Stimulated activated CD8-positive, alpha-beta memory T cell treated with anti-CD3 and anti-CD28 coated beads, Interleukin-4, amount 100 ng/mL, for 48 hours (primary cell): Measurements from ENCODE around the gene SYTL1.

Source experiments
- DNase-seq: peaks from one replicate; pipeline ENCODE4 v3.0.0-alpha.2; 2020

Gene SYTL1, protein sequence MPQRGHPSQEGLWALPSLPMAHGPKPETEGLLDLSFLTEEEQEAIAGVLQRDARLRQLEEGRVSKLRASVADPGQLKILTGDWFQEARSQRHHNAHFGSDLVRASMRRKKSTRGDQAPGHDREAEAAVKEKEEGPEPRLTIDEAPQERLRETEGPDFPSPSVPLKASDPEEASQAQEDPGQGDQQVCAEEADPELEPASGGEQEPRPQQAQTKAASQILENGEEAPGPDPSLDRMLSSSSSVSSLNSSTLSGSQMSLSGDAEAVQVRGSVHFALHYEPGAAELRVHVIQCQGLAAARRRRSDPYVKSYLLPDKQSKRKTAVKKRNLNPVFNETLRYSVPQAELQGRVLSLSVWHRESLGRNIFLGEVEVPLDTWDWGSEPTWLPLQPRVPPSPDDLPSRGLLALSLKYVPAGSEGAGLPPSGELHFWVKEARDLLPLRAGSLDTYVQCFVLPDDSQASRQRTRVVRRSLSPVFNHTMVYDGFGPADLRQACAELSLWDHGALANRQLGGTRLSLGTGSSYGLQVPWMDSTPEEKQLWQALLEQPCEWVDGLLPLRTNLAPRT

DNA sequence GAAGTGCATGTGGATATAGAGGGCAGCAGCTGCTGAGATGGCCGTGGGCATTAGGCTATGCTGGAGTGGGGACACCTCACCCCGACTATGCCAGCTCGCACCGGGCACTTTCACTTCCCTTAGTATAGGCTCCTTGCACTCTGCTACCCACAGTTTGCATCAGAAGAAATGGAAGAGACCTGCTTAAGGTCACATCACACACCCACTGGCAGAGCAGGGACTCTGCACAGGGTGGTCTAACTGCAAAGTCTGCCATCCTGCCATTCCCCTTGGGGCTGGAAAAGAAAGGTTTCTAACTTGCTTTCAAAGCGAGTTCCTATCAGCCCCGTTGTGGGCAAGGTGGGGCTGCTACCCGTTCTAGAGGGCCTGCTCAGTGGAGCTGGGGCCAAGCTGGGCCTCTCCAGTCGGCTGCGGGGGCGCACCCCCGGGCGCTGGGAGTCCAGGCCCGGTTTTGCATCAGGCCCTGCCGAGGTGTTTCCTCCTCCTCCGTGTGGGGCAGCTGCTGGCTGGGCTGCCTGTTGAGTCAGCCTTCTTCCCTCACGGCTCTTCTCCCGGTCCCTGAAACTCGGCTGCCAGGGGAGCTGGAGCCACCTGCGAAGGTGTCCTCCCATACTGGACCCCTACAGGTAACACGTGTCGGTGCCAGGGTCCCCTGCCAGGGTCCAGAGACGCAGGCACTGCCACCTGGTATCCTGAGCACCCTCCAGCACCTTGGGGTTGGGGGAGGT, at the start of gene SYTL1:
Gene SYTL1 (plus strand): TSS at position 498 of the 728 bp plus-strand sequence. CDS start 3,313 bp downstream, outside the sequence.
- DNase-seq, result peak; percentile 77

DNA sequence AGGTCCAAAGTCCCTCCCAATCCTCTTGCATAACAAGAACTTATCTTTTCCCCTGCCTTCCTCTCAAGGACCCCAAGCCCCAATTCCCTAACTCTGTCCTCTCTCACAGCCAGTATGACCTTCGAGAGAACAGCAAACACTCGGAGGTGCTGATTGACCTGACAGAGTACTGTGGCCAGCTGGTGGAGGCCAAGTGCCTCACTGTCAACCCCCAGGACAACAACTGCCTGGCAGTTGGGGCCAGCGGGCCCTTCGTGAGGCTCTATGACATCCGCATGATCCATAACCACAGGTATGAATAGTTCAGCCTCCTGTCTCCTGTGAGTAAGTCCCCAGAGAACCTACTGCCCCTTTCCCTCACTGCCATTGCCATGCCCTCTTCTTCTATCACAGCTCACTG, 49.7 kb upstream of the SYTL1 start:
- no peak for DNase-seq

DNA sequence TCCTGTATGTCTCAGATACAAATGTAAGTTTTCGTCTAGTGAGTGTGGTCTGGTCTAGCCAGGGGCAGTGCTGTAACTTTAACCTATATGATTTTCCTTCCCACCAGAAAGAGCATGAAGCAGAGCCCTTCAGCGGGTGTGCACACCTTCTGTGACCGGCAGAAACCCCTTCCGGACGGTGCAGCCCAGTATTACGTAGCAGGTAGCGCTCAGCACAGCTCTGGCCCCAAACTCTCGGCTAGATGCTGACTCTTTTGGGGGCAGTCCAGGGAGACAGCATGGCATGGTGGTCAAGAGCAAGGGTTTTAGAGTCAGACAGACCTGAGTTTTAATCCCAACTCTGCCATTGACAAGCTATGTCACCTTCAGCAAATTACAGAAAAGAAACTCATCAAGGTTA, 47.9 kb upstream of the SYTL1 start:
- no peak for DNase-seq

DNA sequence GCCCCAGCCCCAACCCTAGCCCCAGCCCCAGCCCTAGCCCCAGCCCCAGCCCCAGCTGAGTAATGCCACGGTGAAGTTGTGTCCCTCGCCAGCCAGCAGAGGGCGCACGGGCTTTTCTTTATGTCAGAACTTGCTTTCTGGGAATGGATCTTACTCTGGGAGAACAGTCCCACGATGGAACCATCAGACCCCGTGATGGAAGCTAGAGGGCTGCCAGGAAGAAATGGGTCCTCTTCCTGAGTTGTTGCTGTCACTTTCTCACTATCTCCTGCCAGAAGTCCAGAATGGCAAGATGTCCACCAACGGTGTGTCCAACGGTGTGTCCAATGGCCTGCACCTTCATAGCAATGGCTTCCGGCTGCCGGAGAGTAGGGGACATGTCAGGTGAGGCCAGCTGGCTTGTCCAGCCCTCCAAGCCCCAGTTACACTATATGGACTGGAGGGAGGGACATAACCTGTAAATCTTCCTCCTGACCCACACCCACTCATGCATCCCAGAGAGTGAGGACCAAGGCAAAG, 45.0 kb upstream of the SYTL1 start:
- peak; percentile 86 for DNase-seq

DNA sequence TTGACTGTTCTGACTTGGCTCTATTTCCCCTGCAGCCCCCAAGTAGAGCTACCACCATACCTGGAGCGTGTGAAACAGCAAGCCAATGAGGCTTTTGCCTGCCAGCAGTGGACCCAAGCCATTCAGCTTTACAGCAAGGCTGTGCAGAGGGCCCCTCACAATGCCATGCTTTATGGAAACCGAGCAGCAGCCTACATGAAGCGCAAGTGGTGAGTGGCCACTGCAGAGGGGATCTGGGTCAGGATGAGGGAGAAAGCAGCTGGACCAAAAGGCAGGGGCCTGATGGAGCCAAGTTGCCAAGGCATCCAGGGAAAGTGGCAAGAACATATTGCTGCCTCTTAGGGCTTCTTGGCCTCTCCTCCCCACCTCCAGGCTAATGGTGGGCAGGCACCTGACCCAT, 43.9 kb upstream of the SYTL1 start:
- DNase-seq, result no peak

DNA sequence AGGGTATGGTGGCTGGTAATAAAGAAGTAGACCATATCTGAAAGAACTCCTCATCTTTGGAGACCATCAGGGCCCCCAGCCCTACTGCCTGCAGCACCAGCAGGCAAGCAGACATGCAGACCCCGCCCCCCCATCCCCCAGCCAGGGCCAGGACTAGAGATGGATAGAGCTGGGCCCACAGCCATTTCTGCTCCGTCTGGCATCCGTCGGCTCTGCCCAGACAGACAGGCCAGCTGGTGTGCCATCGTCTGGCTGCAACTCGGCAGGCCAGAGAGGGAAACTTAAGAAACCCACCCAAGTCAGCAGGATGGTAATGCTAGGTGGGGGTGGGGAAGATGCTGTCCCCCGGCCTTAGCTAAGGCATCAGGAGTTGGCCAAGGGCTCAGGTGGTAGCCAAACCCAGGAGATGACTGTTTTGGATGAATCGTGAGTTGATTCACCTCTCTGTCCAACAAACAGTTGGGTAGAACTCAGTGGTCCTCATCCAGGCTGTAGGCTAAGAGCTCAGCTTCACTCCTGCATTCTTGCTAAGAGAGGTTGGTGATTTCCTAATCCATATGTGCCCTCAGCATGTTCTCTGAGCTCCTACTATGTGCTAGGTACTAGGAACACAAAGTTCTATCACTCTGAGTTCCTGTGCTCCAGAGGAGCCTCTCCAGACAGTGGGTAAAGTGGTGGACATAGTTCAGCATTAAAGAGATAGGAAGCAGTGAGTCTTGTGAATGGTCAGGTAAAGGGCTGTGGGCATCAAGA, 43.0 kb upstream of the SYTL1 start:
- no peak for DNase-seq

DNA sequence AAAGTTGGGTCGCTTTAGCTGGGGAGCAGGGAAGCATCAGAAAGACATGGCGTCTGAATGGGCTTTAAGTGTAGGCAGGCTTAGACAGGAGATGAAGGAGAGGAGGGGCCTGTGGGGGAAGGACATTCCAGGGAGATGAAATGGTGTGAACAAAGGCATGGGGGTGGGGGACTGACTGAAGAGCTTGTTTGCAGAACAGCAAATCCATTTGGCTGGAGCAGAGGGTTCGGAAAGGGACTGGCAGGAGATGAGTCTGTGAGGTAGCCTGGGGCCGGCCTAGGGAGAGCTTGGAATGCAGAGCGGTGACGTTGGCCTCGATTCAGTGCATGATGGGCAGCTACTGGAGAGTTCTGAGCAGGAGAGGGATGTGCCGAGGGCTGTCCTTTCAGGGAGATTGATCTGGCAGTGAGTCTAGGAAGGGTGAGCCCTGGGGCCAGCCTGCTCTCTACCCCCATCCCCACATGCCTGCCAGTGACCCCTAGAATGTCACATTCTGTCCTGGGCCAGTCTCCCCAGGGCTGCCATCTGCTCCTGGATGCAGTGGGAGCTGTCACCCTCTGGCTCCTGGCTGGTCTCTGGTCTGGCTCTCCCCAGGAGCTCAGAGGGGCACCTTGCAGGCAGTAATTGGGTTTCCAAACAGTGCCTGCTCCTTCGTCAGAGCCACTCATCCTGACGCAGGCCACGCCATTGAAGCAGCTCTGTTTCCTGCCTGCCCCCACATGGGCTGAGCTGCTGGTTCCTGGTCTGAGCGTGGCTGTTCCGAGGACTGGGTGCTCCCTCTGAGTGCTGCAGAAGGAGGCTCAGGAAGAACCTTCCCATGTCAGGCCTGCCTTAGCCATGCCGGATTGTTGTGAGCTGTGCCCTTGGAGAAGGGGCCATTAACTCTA, 42.2 kb upstream of the SYTL1 start:
- DNase-seq, result no peak

DNA sequence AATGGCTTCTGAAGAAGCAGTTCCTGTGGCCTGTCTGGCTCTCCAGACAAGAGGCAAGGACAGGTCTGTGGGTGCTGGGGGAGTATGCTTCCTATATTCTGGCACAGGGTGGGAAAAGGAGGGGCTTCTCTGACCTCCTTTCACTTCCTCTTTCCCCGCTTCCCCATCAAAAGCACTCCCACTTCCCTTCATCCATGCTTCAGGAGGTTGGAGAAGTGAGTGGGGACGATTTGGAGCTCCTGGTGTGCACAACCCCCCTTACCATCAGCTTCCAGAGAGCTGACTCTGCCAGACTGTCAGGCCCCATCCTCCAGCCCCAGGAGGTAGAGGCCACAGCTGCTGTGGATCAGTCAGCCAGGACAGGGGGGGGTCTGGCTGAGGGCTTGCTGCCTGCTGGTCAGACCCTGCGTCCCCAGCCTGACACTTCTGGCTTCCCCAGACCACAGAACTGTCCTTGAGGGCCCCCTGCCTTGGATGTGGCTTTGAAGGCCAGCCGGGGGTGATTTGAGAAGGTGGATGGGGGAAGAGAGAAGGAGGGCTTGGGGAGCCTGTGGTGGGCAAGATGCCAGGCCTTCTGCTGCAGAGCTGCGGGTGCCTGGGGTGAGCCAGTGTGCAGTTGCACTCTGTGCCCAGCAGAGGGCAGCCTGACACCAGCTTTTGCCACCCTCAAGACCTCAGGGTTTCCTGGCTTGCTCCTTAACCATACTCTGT, 41.3 kb upstream of the SYTL1 start:
- DNase-seq, result peak; percentile 83

DNA sequence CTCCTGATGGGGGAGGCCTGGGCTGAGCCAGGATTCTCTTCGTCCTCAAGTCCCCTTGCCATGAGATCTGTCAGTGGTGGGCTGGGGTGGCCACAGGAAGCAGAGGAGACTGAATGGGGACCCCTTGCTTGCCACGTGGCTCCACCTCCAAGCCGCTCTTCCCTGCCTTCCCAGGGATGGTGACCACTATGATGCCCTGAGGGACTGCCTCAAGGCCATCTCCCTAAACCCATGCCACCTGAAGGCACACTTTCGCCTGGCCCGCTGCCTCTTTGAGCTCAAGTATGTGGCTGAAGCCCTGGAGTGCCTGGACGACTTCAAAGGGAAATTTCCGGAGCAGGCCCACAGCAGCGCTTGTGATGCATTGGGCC, 40.8 kb upstream of the SYTL1 start:
- no peak for DNase-seq

DNA sequence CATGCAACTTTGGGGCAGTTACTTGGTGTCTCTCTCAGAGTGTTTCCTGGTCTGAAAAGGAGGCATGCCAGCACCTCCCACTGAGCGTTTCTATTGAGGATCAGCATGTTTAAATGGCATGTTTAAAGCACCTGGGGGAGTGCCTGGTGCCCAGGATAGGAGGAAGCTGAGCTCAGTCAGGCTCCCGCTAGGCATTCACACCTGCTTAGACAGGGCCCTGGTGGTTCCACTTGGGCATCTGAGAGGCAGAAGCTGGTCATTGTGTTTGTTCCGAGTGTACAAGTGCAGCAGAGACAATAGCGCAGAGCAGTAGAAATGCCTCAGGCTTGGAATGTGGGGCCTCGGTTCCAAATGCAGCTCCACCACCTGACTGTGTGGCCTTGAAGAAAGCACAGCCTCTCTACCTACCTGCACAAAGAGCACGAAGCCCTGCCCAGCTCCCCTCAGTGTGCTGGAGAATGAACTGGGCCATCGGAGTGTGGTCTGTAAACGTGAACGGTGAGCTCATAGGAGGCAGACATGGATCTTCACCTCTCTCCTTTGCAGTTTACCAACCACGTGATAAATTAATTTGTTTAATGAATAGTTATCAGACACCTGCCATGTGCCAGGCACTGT, 40.1 kb upstream of the SYTL1 start:
- no peak for DNase-seq

DNA sequence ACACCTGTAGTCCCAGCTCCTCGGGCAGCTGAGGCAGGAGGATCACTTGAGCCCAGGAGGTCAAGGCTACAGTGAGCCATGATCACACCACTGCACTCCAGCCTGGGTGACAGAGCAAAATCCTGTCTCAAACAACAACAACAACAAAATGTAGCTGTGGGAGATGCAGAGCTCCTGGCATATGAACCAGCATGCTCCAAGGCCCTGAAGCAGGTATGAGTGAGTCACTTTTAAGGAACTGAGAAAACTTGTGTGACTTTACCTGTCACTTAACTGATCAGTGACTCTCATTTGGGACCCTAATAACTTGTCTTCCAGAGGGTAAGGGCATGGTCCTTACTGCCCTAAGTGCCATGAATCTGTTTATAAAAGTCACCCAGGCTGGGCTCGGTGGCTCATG, 39.2 kb upstream of the SYTL1 start:
- no peak for DNase-seq

DNA sequence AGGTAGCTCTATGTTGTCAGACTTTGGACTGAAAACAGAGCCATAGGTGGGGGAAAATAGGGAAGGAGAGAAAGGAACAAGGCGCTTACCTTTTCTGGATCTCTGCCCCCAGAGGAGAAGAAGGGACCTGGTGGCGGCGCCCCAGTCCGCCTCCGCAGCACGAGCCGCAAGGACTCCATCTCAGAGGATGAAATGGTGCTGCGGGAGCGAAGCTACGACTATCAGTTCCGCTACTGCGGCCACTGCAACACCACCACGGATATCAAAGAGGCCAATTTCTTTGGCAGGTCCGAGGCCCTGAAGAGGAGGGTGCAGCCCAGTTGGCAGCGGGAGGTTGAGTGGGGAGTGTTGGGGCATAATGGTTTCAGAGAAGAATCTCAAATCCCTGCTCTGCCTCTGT, 38.3 kb upstream of the SYTL1 start:
- no peak for DNase-seq

DNA sequence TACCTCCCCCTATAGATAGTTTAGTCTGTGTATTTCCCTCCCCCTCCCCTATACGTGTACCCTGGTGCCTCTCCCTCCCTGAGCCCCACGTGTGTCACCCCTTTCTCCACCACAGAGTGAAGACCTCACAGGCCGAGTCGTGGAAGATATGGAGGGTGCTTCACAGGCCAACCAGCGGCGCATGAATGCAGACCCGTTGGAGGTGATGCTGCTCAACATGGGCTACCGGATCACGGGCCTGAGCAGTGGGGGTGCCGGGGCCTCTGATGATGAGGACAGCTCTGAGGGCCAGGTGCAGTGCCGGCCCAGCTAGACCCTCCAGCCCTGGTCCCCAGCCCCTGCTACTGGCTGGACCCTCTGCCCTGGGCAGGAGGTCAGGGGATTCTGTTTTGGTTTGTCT, 35.8 kb upstream of the SYTL1 start:
- DNase-seq, result no peak

DNA sequence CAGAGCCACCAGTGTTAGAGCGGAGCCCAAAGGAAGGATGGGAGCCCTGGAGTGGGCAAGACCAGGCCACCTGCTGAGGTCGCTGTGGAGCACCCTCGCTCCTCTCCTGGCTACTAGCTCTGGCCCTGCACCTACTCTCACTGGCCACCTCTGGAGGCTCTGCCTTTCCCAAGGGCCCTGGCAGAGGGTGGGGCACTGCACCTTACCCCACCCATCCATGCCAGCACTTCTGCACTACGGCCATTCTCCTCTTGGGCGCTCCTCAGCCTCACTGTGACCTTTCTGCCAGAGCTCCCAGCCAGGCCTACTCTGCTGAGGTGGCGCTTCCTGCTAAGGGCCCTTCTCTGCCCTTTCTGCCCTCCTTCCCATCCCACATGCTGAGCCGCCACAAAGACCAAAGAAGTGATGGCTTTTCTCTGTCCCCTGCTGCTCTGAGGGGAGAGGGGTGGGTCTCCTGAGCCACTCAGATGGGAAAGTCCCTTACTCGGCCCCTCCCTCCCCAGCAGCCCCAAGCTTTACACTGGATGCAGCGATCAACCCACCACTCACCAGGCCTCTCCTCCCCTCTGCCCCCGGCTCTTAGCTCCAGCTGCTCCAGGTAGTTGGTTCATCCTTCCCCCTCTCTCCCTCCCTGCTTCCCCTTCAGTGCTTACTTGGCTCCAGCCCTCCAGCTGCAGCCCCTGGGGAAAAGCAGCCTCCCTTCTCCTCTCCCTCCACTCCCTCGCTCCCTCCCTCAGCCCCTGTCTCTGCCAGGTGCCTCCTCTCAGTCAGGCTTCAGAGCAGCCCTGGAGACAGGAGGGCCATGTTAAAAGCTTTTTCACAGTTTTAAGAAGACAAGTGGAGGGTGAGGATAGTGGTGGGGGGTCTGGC, 34.7 kb upstream of the SYTL1 start:
- no peak for DNase-seq

DNA sequence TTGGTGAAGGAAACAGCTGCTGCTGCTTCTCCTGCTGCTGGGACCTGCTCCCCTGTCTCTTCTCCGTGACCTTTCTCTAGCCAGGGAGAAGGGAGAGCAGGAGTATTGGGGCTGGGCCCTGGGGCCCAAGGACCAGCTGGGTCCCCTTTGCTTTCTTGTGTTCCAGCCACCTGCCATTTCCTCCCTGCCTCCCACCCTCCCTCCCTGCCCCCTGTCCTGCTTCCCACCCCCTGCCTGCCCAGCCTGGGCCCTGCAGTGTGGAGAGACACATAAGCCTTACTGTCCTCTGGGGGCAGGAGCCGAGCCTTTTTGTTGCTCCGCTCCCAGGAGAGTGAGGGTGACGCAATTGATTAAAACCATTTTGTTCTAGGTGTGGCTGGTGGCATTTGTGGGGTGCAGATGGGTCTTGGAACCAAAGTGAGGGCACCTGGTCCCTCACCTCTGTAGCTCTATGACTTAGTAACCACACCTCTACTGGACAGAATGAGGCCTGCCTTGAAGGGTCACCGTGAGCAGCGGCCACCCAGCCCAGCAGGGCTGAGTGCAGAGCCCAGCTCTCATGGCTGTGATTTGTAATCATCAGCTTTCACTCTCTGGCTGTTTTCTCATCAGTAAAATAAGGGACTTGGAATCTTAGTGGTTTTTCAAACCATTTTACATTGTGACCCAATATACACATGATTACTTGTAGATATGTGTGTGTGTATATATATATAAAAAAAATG, 33.8 kb upstream of the SYTL1 start:
- no peak for DNase-seq

DNA sequence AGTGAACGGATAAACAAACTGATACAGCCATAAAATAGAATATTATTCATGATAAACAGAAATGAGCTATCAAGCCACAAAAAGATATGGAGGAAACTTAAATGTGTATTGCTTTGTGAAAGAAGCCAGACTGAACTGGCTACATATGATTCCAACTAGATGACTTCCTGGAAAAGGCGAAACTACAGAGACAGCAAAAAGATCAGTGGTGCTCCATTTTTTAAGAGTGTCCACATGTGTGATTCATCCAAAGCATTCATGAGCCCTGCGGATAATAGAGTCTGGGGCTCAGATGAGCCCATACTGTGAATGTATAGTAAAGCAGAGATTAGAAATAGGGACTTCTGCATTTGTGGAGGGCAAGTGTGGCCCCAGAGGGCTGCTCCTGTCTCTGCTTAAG, 27.7 kb upstream of the SYTL1 start:
- DNase-seq, result no peak

DNA sequence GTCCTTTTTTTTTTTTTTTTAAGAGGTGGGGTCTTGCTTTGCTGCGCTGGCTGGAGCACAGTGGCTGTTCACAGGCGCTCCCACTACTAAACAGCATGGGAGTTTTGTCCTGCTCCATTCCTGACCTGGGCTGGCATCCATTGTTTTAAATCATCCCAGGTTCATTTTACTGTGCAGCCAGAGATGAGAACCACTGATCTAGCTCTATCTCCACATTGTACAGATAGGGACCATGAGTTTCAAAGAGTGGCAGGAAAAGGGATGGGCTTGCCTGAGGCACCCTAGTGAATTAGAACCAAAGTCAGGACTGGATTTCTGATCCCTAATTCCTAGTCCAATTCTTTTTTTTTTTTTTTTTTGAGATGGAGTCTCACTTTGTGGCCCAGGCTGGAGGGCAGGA, 27.1 kb upstream of the SYTL1 start:
- no peak for DNase-seq

DNA sequence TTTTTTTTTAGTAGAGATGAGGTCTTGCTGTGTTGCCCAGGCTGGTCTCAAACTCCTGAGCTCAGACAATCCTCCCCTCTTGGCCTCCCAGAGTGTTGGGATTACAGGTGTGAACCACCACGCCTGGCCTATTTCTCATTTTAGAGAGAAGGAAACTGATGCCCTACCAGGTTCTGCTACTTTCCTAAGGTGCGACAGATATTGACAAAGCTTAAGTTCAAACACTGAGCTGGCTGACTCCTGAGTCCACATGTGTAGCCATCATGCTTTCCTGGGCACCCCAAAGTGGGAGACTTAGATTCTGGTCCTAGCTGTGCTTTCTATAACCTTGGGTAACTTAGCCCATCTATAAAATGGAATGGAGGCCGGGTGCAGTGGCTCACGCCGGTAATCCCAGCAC, 25.0 kb upstream of the SYTL1 start:
- no peak for DNase-seq

DNA sequence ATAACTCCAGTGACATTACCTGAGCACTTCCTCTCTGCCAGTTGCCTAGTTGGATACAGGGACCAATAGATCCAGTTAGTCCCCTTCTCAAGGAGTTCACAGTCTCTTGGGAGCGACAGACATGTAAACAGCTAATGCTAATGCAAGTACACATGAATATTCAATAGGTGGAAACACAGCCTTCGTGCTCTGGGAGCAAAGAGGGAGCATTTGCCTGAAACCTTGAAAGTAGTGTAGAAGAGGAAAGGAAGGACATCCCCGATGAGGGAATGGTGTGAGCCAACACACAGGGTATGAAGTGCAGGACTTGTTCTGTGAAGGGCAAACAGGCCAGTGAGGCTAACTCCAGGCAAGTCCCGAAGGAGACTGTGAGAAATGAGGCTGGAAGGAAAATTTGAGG, 23.7 kb upstream of the SYTL1 start:
- no peak for DNase-seq
